Dermis blood vessel endothelial cell (primary cell): ENCODE measurements around the gene GPBAR1. TPM values are rescaled to one million over a fixed set of nuclear protein-coding genes. Genes with fewer than 3 reads are reported as not detected.
"Not testable (repeated sequence)": the region's sequence is repeated elsewhere in the genome, so short reads cannot be mapped to it uniquely, and the experiment has no call there.

Source experiments
- DNase-seq: peaks from one replicate; pipeline ENCODE4 v3.0.0; 2010
- total RNA-seq: library from RNA; depleted of rRNA; stranded (reverse); fragments of >200 nt; gene quantifications from 2 replicates; pipeline ENCODE4 v1.2.3, GENCODE V29; 2014

GPBAR1 gene
- total RNA-seq, 1 donor from 2014 or later: not detected

GRCh38 chr2:218269900-218270720 is 9.3 kb downstream of the GPBAR1 start, which contains the start of the genes AAMP and PNKD:
Gene AAMP, minus strand, starts transcription at chr2:218270137. Its CDS starts 51 bp downstream, at chr2:218270086.
Gene PNKD, plus strand, starts transcription at chr2:218270519. Its CDS starts 17 bp downstream, at chr2:218270536.
- peak; percentile 100 for DNase-seq

GRCh38 chr2:218270721-218271486 is 10.1 kb downstream of the GPBAR1 start:
- DNase-seq: no peak

DNA sequence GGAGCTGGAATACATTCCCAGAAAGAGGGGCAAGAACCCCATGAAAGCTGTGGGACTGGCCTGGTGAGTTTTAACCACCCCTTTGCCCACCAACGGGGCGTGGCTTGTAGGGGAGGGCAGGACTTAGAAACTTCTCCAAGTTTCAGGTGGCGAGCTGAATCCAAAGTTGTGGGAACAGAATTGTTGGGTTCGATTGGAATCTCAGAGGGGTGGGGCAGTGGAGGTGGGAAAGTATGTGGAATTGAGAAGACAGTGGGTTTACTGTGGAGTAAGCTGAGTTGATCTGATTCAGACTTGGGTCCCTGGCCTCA is 10.6 kb downstream of the GPBAR1 start:
- DNase-seq: no peak

DNA sequence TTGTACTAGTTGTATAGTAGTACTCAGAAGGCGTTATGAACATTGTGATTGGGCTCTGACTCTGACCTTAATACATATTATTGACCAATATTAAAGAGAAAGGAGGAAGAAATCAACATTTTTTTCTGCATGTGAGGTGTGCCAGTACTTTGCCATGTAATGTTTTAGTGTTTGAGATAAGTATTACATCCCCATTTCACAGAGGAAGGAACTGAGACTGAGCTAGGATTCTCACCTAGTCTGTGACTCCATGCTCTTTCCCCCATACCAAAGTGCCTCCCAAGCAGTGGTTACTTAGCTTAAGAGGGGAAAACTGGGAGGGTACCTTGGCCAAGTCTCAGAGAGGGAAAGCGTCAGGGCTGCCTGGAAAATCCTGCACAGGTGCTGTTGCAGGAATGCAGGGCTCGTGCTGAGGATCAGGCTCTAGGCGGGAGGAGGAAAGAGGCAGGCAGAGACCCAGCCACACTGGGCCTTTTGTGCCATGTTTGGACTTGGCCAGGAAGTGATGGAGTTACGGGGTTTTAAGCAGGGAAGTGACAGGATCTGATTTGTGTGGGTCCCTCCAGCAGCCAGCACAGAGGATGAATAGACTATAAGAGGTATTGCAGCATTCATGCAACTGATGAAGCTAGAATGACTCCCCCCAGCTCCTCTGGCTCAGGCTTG is 11.2 kb downstream of the GPBAR1 start:
- no peak for DNase-seq

GRCh38 chr2:218272531-218273212 is 11.9 kb downstream of the GPBAR1 start:
- peak; percentile 93 for DNase-seq

DNA sequence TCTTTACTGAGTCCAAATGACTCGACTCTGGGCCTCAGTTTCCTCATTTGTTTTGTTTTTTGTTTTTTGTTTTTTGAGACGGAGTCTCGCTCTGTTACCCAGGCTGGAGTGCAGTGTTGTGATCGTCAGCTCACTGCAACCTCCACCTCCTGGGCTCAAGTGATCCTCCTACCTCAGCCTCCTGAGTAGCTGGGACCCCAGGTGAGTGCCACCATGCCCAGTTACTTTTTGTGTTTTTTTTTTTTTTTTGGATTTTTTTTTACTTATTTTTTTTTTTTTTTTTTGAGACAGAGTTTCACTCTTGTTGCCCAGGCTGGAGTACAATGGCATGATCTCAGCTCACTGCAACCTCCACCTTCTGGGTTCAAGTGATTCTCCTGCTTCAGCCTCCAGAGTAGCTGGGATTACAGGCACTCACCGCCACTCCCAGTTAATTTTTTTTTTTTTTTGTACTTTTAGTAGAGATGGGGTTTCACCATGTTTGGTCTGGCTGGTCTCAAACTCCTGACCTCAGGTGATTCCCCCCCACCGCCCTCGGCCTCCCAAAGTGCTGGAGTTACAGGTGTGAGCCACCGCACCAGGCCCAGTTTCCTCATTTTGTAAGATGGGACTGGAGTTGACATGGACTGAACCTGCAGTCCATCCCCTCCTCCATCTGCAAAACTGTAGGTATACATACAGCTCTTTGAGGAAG is 12.5 kb downstream of the GPBAR1 start:
- DNase-seq: not testable (repeated sequence)

DNA sequence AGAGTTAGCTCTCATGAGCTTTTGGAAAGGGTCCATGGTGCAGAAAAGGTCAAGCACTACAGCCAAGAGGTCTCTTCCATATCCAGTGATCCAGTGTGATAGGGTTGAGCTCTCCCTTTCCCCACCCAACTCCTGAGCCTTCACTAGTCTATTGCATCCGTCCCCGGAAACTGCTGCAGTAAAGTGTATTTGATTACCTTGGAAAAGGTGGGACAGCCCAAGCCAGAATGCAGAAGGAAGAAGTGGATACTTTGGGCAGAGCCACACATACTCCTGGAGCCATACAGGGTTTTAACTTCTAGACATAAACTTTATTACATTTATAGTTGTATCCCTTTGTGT is 13.1 kb downstream of the GPBAR1 start:
- DNase-seq: no peak

- DNase-seq: no peak
Observed at GRCh38 chr2:218274586-218274985, 13.8 kb downstream of the GPBAR1 start.

DNA sequence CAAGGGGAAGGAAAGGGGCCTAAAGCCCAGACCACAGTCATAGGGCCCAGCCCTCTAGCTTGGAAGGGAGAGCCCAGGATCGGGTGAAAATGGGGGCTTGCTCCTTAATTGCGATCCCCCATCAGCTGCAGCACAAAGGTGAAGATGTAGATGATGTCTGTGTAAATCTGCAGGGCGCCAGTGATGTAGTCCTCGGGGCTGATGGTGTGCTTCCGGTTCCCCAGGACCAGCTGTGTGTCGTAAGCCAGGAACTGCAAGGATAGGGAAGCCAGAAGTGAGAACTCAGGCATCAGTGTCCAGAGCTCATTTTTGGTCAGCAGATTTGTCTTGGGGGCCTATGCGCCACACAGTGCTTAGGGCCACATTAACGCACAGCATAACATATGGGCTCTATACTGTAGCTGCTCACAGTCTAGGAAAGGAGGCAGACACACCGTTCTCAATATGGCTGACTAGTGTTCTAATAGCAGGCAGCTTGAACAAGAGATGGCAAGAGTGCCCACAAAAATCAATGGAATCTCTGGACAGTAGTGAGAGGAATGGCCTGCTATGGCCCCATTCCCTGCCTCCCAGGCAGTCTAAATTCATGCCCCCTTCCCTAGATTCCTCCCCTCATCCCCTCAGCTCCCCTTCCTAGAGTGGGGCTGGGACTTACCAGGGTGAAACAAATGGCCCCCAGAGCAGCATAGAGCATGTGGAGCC is 14.7 kb downstream of the GPBAR1 start:
- DNase-seq: no peak

- no peak for DNase-seq
Observed at GRCh38 chr2:218276986-218277755, 16.4 kb downstream of the GPBAR1 start.

DNA sequence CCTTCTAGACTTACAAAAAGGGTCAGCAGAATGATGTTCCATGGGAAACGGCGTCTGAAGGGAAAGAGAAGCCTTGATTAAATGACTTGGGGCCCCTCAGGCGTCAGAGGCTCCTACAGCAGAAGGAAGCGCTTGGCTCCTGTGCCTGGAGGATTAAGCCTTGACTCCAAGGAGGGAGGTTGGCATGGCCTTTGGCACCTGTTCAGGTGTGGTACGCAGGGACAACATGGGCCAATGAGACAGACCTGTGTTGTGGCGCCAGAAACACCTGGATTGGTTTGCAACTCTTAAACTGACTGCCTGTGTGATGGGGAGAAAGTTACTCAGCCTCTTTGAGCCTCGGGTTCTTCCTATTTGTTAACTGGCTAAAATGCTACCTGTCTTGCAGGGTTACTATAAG is 17.1 kb downstream of the GPBAR1 start:
- no peak for DNase-seq

DNA sequence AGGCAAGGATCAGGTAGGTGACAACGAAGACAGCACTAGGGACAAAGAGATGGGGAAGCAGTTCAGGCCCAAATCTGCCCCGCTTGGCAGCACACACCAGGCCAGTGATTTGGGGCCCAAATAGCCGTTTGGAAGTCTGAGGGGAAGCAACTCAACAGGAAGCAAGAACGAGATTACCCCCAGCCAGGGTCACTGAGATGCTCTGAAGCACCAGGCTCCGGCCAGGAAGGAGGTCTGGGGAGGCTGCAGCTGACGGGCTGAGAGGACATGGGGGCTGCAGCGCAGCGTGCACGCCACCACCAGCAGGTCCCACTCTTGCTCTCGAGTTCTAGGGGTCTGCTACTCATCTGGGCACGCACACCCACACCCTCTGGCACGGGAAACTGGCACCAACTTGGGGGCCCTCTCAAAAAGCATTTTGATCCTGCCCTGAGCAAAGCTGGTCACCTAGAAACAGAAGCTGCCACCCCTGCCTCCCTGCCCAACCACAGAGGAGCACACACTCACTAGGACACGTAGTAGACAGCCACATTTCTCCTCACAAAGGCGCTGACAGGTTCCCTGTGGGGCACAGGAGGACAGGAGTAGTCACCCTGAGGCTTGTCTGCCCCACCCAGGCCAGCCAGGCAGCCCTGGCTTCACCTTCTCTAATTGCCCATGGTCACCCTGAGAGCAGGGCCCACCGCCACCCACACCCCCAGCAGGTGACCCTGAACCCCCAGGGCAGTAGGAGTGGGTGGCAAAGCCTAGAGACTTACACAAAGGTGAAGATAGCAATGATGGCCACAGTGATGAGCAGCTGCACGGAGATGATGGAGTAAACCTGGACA is 17.9 kb downstream of the GPBAR1 start:
- no peak for DNase-seq

GRCh38 chr2:218280260-218280870 is 19.6 kb downstream of the GPBAR1 start:
- DNase-seq: no peak

GRCh38 chr2:218281449-218281848 is 20.6 kb downstream of the GPBAR1 start:
- no peak for DNase-seq

- DNase-seq: no peak
Observed at GRCh38 chr2:218282173-218282991, 21.6 kb downstream of the GPBAR1 start.

DNA sequence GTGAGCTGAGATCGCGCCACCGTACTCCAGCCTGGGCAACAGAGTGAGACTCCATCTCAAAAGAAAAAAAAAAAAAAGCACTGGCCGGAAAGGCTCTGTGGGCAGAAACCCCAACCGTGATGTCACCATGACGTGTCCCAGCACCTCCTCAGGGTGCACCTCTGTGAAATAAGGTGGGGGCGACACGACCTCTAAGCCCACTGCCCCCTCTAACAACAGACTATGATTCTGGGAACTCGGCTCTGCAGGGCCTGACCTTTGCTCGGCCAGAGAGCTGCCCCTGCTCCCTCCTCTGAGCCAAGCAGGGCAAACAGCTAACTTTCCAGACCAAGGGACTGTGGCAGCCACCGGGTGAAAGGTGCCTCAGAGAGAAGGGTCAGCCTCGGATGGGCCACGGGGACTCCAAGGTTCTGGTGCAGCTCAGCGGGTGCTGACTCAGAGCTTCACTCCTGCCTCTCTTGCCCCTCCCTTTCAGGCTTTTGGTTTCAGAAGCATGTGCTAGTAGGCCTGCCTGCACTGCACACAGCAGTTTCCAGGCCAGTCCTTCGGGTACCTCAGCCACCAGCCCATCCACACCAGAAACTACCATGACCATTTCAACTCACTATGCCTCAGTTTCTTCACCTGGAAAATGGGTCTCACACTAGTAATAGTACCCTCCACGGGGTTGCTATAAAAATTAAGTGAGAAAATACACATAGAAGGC is 23.4 kb downstream of the GPBAR1 start:
- DNase-seq: peak; percentile 43

- DNase-seq: peak; percentile 37
Observed at GRCh38 chr2:218285604-218286003, 24.8 kb downstream of the GPBAR1 start.
